GM21786 (cell line): ENCODE results near the gene CDH3.

ENCODE experiments used
- ATAC-seq: cut with Tn5 transposase; IDR thresholded peaks from one replicate; pipeline ENCODE4 v1.9.1; 2021; ENCODE audit not compliant: unreplicated experiment

The CDH3 gene

GRCh38 chr16:68646953-68647659 is 2.0 kb downstream of the CDH3 start:
- ATAC-seq, result no peak

GRCh38 chr16:68651136-68651535 is 6.0 kb downstream of the CDH3 start:
- ATAC-seq, result no peak

GRCh38 chr16:68652659-68653058 is 7.5 kb downstream of the CDH3 start:
- ATAC-seq, result no peak

GRCh38 chr16:68655806-68656205 is 10.7 kb downstream of the CDH3 start:
- no peak for ATAC-seq

- no peak for ATAC-seq
These were observed 11.6 kb downstream of the CDH3 start for GRCh38 chr16:68656751-68657150.

- no peak for ATAC-seq
These were observed 13.3 kb downstream of the CDH3 start for GRCh38 chr16:68658341-68658973.

- ATAC-seq, result no peak
These were observed 13.9 kb downstream of the CDH3 start for GRCh38 chr16:68658974-68659360.

- ATAC-seq, result no peak
These were observed 14.6 kb downstream of the CDH3 start for GRCh38 chr16:68659412-68660358.

GRCh38 chr16:68660359-68660795 is 15.3 kb downstream of the CDH3 start:
- ATAC-seq, result no peak

GRCh38 chr16:68662035-68662434 is 16.9 kb downstream of the CDH3 start:
- ATAC-seq, result no peak

GRCh38 chr16:68664297-68664696 is 19.2 kb downstream of the CDH3 start:
- ATAC-seq, result no peak

GRCh38 chr16:68665501-68665900 is 20.4 kb downstream of the CDH3 start:
- ATAC-seq, result no peak

GRCh38 chr16:68668266-68668665 is 23.2 kb downstream of the CDH3 start:
- no peak for ATAC-seq

- ATAC-seq, result no peak
These were observed 31.2 kb downstream of the CDH3 start for GRCh38 chr16:68676113-68676860.

- no peak for ATAC-seq
These were observed 35.9 kb downstream of the CDH3 start for GRCh38 chr16:68681038-68681437.

- no peak for ATAC-seq
These were observed 40.8 kb downstream of the CDH3 start for GRCh38 chr16:68685685-68686478.

- ATAC-seq, result no peak
These were observed 41.8 kb downstream of the CDH3 start for GRCh38 chr16:68686905-68687304.

- ATAC-seq, result no peak
These were observed 44.8 kb downstream of the CDH3 start for GRCh38 chr16:68689921-68690320.

- ATAC-seq, result no peak
These were observed 50.5 kb downstream of the CDH3 start for GRCh38 chr16:68695575-68695974.

GRCh38 chr16:68696514-68696913 is 51.4 kb downstream of the CDH3 start:
- ATAC-seq, result no peak
